Mammary epithelial cell (primary cell): Measurements from ENCODE around the gene PTPRG.

Experiments
- CTCF ChIP-seq, 2 donors: IDR thresholded peaks in 1 of 2; conservative IDR thresholded peaks in 1 of 2; 2 replicates each; pipeline ENCODE4 v1.5.1; 2011 to 2012; ENCODE audit warnings: inconsistent platforms in 2 of 2, low read length in 2 of 2, mild to moderate bottlenecking in 2 of 2, control low read depth in 1 of 2, low read depth in 1 of 2; ENCODE audit not compliant: insufficient read depth in 1 of 2; ENCODE audit errors: extremely low read depth in 1 of 2
- EZH2 ChIP-seq: IDR thresholded peaks from 2 replicates; pipeline ENCODE4 v1.6.1; 2012; ENCODE audit warnings: low read length, inconsistent platforms, borderline replicate concordance

- TF ChIP-seq CTCF (conservative IDR thresholded peaks at IDR 0.05 in 1 of 2, IDR thresholded peaks at IDR 0.05 in 1 of 2; ENCODE audit: extremely low read depth in 1 of 2, insufficient read depth in 1 of 2, low read depth in 1 of 2, low read length in 2 of 2) = no peak
- TF ChIP-seq EZH2 = no peak
Measured at GRCh38 chr3:61545716-61546115, 15.7 kb upstream of the PTPRG start.
